ENCODE measurements around the gene JAZF1.

Gene JAZF1

DNA sequence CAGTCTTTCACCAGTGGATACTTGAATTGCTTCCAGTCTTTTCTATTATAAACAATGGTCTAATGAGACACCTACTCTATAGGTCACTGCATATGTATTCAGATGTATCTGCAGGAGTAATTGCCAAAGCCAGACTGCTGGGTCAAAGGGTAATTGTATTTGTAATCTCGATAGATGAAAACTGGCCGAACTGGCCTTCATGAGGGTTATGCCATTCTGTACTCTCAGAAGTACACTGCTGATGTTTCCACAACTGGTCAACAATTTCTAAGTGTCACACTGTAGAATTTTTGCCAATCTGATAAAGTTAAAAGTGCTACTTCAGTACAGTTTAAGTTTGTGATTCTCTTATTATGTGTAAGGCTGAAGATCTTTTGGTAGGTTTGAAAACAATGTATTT lies 64.6 kb downstream of the JAZF1 start:
- Histone ChIP-seq H3K9me3 (ENCODE audit: control extremely low read depth in 1 of 5, control insufficient read depth in 4 of 5, insufficient read depth in 2 of 5, low read depth in 1 of 5, low read length in 4 of 5) (no peaks in the 10 kb centered on the region), H3K4me3 (ENCODE audit: control insufficient read depth in 1 of 7, extremely low read depth in 1 of 7, insufficient read depth in 4 of 7, low read depth in 2 of 7, low read length in 6 of 7) (no peak overlapping the region), H3K36me3 (ENCODE audit: control insufficient read depth in 4 of 4, insufficient read depth in 4 of 4, low read length in 3 of 4) (no peaks in the 10 kb centered on the region), H3K27me3 (replicated peaks in 2 of 5; ENCODE audit: control insufficient read depth in 4 of 5, insufficient read depth in 5 of 5, low read length in 4 of 5) (peaks cover 0 to 3% (median 0%) of the 10 kb centered on the region in 5 experiments), H3K27ac (ENCODE audit: insufficient read depth in 1 of 2, low read depth in 1 of 2, low read length in 2 of 2, poor library complexity in 1 of 2, severe bottlenecking in 2 of 2) (no peak overlapping the region), H3K4me1 (ENCODE audit: control extremely low read depth in 1 of 4, control insufficient read depth in 4 of 4, insufficient read depth in 4 of 4, low read length in 3 of 4) (peaks cover 0 to 1% (median 0%) of the 10 kb centered on the region in 4 experiments)
- 100% methylated on average over 2 of the region's 2 CpGs for WGBS (ENCODE audit: insufficient coverage)
- DNase-seq, result no peak
- ChIA-PET CTCF (no interaction called here), POLR2A (no interaction called here)

DNA sequence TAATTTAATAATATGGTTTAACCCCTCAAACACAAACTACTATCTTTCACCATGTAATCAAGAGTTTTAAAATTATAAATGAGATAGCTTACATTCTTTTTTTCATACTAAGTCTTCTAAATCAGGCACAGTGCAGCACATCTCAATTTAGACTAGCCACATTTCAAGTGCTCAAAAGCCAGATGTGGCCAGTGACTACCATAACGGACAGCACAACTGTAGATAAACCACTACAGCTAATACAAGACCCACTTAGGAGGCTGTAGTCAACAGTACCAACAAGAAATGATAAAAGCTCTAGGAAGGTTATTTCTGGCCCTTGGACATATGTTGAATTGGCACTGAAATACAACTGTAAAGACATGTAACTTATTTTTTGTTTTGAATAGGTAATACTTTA lies 65.3 kb downstream of the JAZF1 start:
- no peak for DNase-seq
- ChIA-PET CTCF (no interaction called here), POLR2A (no interaction called here)
- Histone ChIP-seq H3K9me3 (ENCODE audit: control extremely low read depth in 1 of 5, control insufficient read depth in 4 of 5, insufficient read depth in 2 of 5, low read depth in 1 of 5, low read length in 4 of 5) (no peaks in the 10 kb centered on the region), H3K4me3 (ENCODE audit: control insufficient read depth in 1 of 7, extremely low read depth in 1 of 7, insufficient read depth in 4 of 7, low read depth in 2 of 7, low read length in 6 of 7) (no peak overlapping the region), H3K27ac (ENCODE audit: insufficient read depth in 1 of 2, low read depth in 1 of 2, low read length in 2 of 2, poor library complexity in 1 of 2, severe bottlenecking in 2 of 2) (no peak overlapping the region), H3K36me3 (ENCODE audit: control insufficient read depth in 4 of 4, insufficient read depth in 4 of 4, low read length in 3 of 4) (no peaks in the 10 kb centered on the region), H3K27me3 (replicated peaks in 2 of 5; ENCODE audit: control insufficient read depth in 4 of 5, insufficient read depth in 5 of 5, low read length in 4 of 5) (peaks cover 0 to 3% (median 0%) of the 10 kb centered on the region in 5 experiments), H3K4me1 (ENCODE audit: control extremely low read depth in 1 of 4, control insufficient read depth in 4 of 4, insufficient read depth in 4 of 4, low read length in 3 of 4) (peaks cover 0 to 1% (median 0%) of the 10 kb centered on the region in 4 experiments)
- no CpG with 5 or more reads among the region's 1 CpG for whole genome bisulfite sequencing (ENCODE audit: insufficient coverage)

DNA sequence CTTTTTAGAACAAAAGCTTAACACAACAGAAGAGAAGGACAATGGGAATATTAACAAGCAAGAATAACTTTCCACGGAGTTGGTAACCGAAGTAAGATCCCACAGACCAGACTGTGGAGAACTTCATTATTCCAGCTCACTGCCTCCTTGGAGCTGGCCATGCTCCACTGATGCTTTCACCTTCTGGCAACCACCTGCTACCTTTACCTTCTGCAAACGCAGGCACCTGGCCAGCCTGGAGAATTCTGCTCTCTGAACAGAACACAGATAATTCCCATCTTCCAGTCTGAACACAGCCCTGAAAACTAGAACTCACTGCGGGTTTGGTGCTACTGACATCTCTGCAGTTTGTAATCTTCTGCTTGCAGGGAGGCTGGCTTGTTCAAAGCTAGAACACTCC lies 66.5 kb downstream of the JAZF1 start:
- 100% methylated on average over 3 of the region's 4 CpGs for WGBS (ENCODE audit: insufficient coverage)
- POLR2A ChIA-PET, result no interaction called here

DNA sequence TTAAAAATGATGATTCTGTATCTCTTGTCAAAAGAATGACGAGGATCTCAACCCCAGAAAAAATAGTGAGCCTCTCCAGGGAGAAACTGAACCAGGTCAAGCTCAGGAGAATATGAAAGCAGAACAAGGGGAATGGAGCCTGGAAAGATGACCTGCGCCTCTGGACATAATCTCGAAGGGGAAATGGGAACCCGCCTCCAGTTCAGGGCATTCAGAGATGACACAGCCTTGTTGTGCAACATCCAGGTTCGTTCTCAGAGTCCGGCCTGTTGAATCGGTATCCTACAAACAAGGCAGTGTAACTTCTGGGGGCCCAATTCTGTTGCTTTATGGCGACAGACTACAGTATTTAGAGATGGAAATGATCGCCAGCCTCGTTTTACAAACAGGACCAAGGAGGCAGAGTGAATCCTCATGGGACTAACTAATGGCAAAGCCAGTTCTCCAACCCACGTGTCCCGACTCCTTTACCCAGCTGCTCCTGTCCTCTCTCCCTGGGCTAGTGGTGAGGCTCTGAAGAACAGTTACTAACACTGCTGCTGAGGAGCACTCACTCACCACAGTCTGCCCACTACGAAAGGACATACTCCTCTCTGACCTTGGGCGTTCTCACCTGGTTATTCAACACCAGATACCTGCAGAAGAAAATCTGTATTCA lies 67.6 kb downstream of the JAZF1 start:
- 90% methylated on average over 13 of the region's 14 CpGs for whole genome bisulfite sequencing (ENCODE audit: insufficient coverage)

More for the DNA sequence above, 66.5 kb downstream of the JAZF1 start:
- Histone ChIP-seq H3K9me3 (ENCODE audit: control extremely low read depth in 1 of 5, control insufficient read depth in 4 of 5, insufficient read depth in 2 of 5, low read depth in 1 of 5, low read length in 4 of 5) (no peaks in the 10 kb centered on the region), H3K36me3 (ENCODE audit: control insufficient read depth in 4 of 4, insufficient read depth in 4 of 4, low read length in 3 of 4) (no peaks in the 10 kb centered on the region), H3K4me3 (ENCODE audit: control insufficient read depth in 1 of 7, extremely low read depth in 1 of 7, insufficient read depth in 4 of 7, low read depth in 2 of 7, low read length in 6 of 7) (no peak overlapping the region), H3K4me1 (ENCODE audit: control extremely low read depth in 1 of 4, control insufficient read depth in 4 of 4, insufficient read depth in 4 of 4, low read length in 3 of 4) (no peaks in the 10 kb centered on the region), H3K27ac (ENCODE audit: insufficient read depth in 1 of 2, low read depth in 1 of 2, low read length in 2 of 2, poor library complexity in 1 of 2, severe bottlenecking in 2 of 2) (no peak overlapping the region), H3K27me3 (replicated peaks in 2 of 5; ENCODE audit: control insufficient read depth in 4 of 5, insufficient read depth in 5 of 5, low read length in 4 of 5) (peaks cover 0 to 2% (median 0%) of the 10 kb centered on the region in 5 experiments)
- DNase-seq, result no peak
- CTCF ChIA-PET, result interaction anchor here (1.0 kb wide), 1 partner anchor 9 kb away, joined by 3 read pairs; no protein-coding TSS in a partner anchor

DNA sequence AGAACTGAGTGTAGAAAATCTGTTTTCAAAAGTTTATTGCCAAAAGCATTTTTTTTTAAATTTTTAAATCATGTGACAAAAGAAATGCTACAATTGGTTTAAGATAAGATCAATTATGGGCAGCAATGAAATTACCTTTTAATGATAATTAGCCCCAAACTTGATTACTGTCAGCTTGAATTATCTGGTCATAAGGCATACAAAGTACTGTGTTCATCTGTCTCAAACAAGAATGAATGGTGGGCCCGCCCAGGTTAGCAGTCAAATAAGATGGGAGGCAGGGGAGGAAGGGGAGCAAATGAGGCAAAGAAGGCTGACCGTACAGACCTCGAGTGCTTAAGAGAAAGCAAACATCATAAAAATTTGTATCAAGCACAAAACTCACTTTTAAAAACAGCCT lies 68.1 kb downstream of the JAZF1 start:
- no peak overlapping the region for H3K27ac ChIP-seq (ENCODE audit: insufficient read depth in 1 of 2, low read depth in 1 of 2, low read length in 2 of 2, poor library complexity in 1 of 2, severe bottlenecking in 2 of 2)
- ChIA-PET POLR2A (no interaction called here), CTCF (no interaction called here)

More for the DNA sequence above, 67.6 kb downstream of the JAZF1 start:
- Histone ChIP-seq H3K27me3 (replicated peaks in 2 of 5; ENCODE audit: control insufficient read depth in 4 of 5, insufficient read depth in 5 of 5, low read length in 4 of 5) (no peaks in the 10 kb centered on the region), H3K4me1 (ENCODE audit: control extremely low read depth in 1 of 4, control insufficient read depth in 4 of 4, insufficient read depth in 4 of 4, low read length in 3 of 4) (no peaks in the 10 kb centered on the region), H3K36me3 (ENCODE audit: control insufficient read depth in 4 of 4, insufficient read depth in 4 of 4, low read length in 3 of 4) (no peaks in the 10 kb centered on the region), H3K4me3 (ENCODE audit: control insufficient read depth in 1 of 7, extremely low read depth in 1 of 7, insufficient read depth in 4 of 7, low read depth in 2 of 7, low read length in 6 of 7) (no peak overlapping the region), H3K27ac (ENCODE audit: insufficient read depth in 1 of 2, low read depth in 1 of 2, low read length in 2 of 2, poor library complexity in 1 of 2, severe bottlenecking in 2 of 2) (no peak overlapping the region), H3K9me3 (ENCODE audit: control extremely low read depth in 1 of 5, control insufficient read depth in 4 of 5, insufficient read depth in 2 of 5, low read depth in 1 of 5, low read length in 4 of 5) (no peaks in the 10 kb centered on the region)
- no peak for DNase-seq
- ChIA-PET CTCF (no interaction called here), POLR2A (no interaction called here)

DNA sequence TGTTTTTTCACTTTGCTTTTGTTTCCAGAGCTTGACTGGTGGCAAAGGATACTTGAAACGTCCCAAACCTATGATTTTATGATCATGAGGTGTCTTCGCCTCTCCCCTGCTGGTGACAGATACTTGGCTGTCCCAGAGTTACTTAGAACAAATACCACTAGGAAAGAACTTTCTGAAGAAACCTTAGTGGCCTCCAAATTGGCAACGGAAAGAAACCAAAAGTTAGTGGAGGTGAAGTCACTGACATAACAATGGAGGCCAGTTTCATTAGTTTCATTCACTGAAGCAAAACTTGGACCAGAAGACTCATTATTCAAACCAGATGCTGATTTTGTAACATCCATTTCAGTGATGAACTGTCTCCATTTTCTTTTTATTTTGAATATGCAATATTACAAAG lies 68.6 kb downstream of the JAZF1 start:
- Histone ChIP-seq H3K9me3 (ENCODE audit: control extremely low read depth in 1 of 5, control insufficient read depth in 4 of 5, insufficient read depth in 2 of 5, low read depth in 1 of 5, low read length in 4 of 5) (no peaks in the 10 kb centered on the region), H3K4me3 (ENCODE audit: control insufficient read depth in 1 of 7, extremely low read depth in 1 of 7, insufficient read depth in 4 of 7, low read depth in 2 of 7, low read length in 6 of 7) (no peak overlapping the region), H3K27me3 (replicated peaks in 2 of 5; ENCODE audit: control insufficient read depth in 4 of 5, insufficient read depth in 5 of 5, low read length in 4 of 5) (no peaks in the 10 kb centered on the region), H3K36me3 (ENCODE audit: control insufficient read depth in 4 of 4, insufficient read depth in 4 of 4, low read length in 3 of 4) (no peaks in the 10 kb centered on the region), H3K27ac (ENCODE audit: insufficient read depth in 1 of 2, low read depth in 1 of 2, low read length in 2 of 2, poor library complexity in 1 of 2, severe bottlenecking in 2 of 2) (no peak overlapping the region), H3K4me1 (ENCODE audit: control extremely low read depth in 1 of 4, control insufficient read depth in 4 of 4, insufficient read depth in 4 of 4, low read length in 3 of 4) (no peaks in the 10 kb centered on the region)
- 100% methylated on average over 2 of the region's 3 CpGs for WGBS (ENCODE audit: insufficient coverage)
- POLR2A ChIA-PET, result no interaction called here
- CTCF ChIA-PET, result no interaction called here
- DNase-seq, result no peak

More for the DNA sequence above, 68.1 kb downstream of the JAZF1 start:
- no peaks in the 10 kb centered on the region for H3K36me3 ChIP-seq (ENCODE audit: control insufficient read depth in 4 of 4, insufficient read depth in 4 of 4, low read length in 3 of 4)
- no peak overlapping the region for H3K4me3 ChIP-seq (ENCODE audit: control insufficient read depth in 1 of 7, extremely low read depth in 1 of 7, insufficient read depth in 4 of 7, low read depth in 2 of 7, low read length in 6 of 7)
- no peaks in the 10 kb centered on the region for H3K27me3 ChIP-seq (replicated peaks in 2 of 5; ENCODE audit: control insufficient read depth in 4 of 5, insufficient read depth in 5 of 5, low read length in 4 of 5)
- no peaks in the 10 kb centered on the region for H3K9me3 ChIP-seq (ENCODE audit: control extremely low read depth in 1 of 5, control insufficient read depth in 4 of 5, insufficient read depth in 2 of 5, low read depth in 1 of 5, low read length in 4 of 5)
- 100% methylated on average over 1 of the region's 3 CpGs for WGBS (ENCODE audit: insufficient coverage)
- no peak for DNase-seq
- H3K4me1 ChIP-seq (ENCODE audit: control extremely low read depth in 1 of 4, control insufficient read depth in 4 of 4, insufficient read depth in 4 of 4, low read length in 3 of 4), result no peaks in the 10 kb centered on the region

DNA sequence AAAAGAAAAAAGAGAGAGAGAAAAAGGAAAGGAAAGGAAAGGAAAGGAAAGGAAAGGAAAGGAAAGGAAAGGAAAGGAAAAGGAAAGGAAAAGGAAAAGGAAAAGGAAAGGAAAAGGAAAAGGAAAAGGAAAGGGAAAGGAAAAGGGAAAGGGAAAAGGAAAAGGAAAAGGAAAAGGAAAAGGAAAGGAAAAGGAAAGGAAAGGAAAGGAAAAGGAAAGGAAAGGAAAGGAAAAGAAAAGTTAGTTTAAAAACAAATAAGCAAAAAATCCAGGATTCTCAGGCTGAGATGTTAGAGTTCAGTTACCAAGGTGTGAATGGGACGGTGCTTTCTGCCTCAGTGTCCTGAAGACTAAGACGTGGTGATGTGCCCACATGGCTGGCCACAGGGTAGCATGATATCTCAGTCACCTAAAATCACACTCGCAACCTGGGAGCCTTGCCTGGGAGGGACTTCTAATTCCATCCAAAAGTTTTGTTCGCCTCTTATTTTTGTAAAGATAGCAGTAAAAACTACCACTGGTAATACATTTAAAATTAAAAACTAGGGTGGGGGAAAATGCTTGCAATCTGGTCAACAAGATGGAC lies 70.1 kb downstream of the JAZF1 start:
- CTCF ChIA-PET, result no interaction called here
- Histone ChIP-seq H3K4me3 (ENCODE audit: control insufficient read depth in 1 of 7, extremely low read depth in 1 of 7, insufficient read depth in 4 of 7, low read depth in 2 of 7, low read length in 6 of 7) (no peak overlapping the region), H3K9me3 (ENCODE audit: control extremely low read depth in 1 of 5, control insufficient read depth in 4 of 5, insufficient read depth in 2 of 5, low read depth in 1 of 5, low read length in 4 of 5) (no peaks in the 10 kb centered on the region), H3K4me1 (ENCODE audit: control extremely low read depth in 1 of 4, control insufficient read depth in 4 of 4, insufficient read depth in 4 of 4, low read length in 3 of 4) (no peaks in the 10 kb centered on the region), H3K27me3 (replicated peaks in 2 of 5; ENCODE audit: control insufficient read depth in 4 of 5, insufficient read depth in 5 of 5, low read length in 4 of 5) (no peaks in the 10 kb centered on the region), H3K27ac (ENCODE audit: insufficient read depth in 1 of 2, low read depth in 1 of 2, low read length in 2 of 2, poor library complexity in 1 of 2, severe bottlenecking in 2 of 2) (no peak overlapping the region), H3K36me3 (ENCODE audit: control insufficient read depth in 4 of 4, insufficient read depth in 4 of 4, low read length in 3 of 4) (no peaks in the 10 kb centered on the region)
- POLR2A ChIA-PET, result no interaction called here
- WGBS (ENCODE audit: insufficient coverage), result 100% methylated on average over 2 of the region's 4 CpGs
- DNase-seq, result no peak
